HCT116 (cell line): ENCODE data around the gene RAB11FIP2.

ENCODE experiments used
- CTCF ChIP-seq, 3 experiments: fragments of 200-600 bp in 1 of 3; sonication (generic) in 1 of 3; IDR thresholded peaks in 2 of 3; conservative IDR thresholded peaks in 1 of 3; 2 replicates each; pipeline ENCODE4 v1.5.1; 2012 to 2017; ENCODE audit warnings: low read depth in 2 of 3, low read length in 2 of 3, antibody characterized with exemption in 1 of 3, borderline replicate concordance in 1 of 3, control low read depth in 1 of 3, mild to moderate bottlenecking in 1 of 3, mixed read lengths in 1 of 3, mixed run types in 1 of 3, moderate library complexity in 1 of 3; ENCODE audit not compliant: insufficient read depth in 1 of 3
- POLR2A ChIP-seq: IDR thresholded peaks from 2 replicates; pipeline ENCODE4 v1.7.0; 2011; ENCODE audit warnings: borderline replicate concordance; ENCODE audit not compliant: insufficient read depth, insufficient read length; ENCODE audit errors: extremely low read depth
- POLR2AphosphoS5 ChIP-seq: IDR thresholded peaks from 2 replicates; pipeline ENCODE4 v1.6.1; 2011; ENCODE audit warnings: mild to moderate bottlenecking, low read depth, low read length, moderate library complexity
- ZBTB33 ChIP-seq: IDR thresholded peaks from 2 replicates; pipeline ENCODE4 v1.6.1; 2011; ENCODE audit warnings: mild to moderate bottlenecking, low read length, moderate library complexity; ENCODE audit not compliant: insufficient replicate concordance; ENCODE audit errors: extremely low read depth

DNA sequence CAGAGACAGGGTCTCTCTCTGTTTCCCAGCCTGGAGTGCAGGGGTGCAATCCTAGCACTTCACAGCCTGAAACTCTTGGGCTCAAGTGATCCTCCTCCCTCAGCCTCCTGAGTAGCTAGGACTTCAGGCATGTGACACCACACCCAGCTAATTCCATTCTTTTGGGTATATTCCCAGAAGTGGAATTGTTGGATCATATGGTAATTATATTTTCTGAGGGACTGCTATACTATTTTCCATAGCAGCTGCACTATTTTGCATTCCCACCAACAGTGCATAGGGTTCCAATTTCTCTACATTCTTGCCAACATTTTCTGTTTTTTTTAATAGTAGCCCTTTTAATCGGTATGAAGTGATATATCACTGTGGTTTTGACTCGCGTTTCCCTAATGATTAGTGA lies 30.0 kb upstream of the RAB11FIP2 start:
- TF ChIP-seq POLR2AphosphoS5, result no peak
- TF ChIP-seq POLR2A, result no peak
- TF ChIP-seq CTCF (IDR thresholded peaks at IDR 0.05 in 2 of 3, conservative IDR thresholded peaks at IDR 0.05 in 1 of 3; ENCODE audit: borderline replicate concordance in 1 of 3, insufficient read depth in 1 of 3, low read depth in 2 of 3, low read length in 2 of 3), result no peak
- no peak for TF ChIP-seq ZBTB33
